Fibroblast of villous mesenchyme (primary cell): ENCODE measurements around the gene BOC. TPM values are rescaled to one million over a fixed set of nuclear protein-coding genes. Genes with fewer than 3 reads are reported as not detected.

Experiments
- DNase-seq: peaks from one replicate; pipeline ENCODE4 v3.0.0-alpha.2; 2010; ENCODE audit warnings: low read depth
- H3K4me3 ChIP-seq: 2 replicates; pipeline ENCODE4 v1.5.1; 2011; ENCODE audit warnings: low read depth, mild to moderate bottlenecking, low read length
- total RNA-seq: library from RNA; depleted of rRNA; stranded (reverse); fragments of >200 nt; gene quantifications from 2 replicates; pipeline ENCODE4 v1.2.3, GENCODE V29; 2012
- TF ChIP-seq, protein P1 (sequence below): IDR thresholded peaks from 2 replicates; pipeline ENCODE4 v1.5.1; 2012; ENCODE audit warnings: low read depth, mild to moderate bottlenecking, low read length; ENCODE audit not compliant: insufficient read depth

The BOC gene
- total RNA-seq, 1 donor: 14.2 TPM

DNA sequence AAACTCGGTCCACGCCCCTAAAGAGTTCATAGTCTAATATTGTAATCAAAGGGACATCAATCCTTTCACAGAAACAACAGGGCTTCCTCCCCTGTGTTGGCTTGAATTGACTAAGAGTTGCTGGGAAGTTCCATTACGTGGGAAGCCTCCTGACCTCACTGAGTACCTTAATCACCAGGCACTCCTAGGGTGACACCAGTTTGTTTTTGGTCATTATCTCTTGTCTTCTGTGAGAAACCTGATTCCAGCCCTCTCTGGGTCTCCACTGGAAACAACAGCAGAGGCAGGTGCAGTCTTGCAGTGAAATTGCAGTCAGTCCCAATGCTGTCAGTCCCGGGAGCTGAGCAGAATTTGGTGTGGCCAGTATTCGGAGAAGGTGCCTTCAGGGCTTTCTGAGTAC, 55.4 kb downstream of the BOC start:
- no peak for DNase-seq
- TF ChIP-seq, protein P1, sequence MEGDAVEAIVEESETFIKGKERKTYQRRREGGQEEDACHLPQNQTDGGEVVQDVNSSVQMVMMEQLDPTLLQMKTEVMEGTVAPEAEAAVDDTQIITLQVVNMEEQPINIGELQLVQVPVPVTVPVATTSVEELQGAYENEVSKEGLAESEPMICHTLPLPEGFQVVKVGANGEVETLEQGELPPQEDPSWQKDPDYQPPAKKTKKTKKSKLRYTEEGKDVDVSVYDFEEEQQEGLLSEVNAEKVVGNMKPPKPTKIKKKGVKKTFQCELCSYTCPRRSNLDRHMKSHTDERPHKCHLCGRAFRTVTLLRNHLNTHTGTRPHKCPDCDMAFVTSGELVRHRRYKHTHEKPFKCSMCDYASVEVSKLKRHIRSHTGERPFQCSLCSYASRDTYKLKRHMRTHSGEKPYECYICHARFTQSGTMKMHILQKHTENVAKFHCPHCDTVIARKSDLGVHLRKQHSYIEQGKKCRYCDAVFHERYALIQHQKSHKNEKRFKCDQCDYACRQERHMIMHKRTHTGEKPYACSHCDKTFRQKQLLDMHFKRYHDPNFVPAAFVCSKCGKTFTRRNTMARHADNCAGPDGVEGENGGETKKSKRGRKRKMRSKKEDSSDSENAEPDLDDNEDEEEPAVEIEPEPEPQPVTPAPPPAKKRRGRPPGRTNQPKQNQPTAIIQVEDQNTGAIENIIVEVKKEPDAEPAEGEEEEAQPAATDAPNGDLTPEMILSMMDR: no peak
- H3K4me3 ChIP-seq: no peak overlapping the region

DNA sequence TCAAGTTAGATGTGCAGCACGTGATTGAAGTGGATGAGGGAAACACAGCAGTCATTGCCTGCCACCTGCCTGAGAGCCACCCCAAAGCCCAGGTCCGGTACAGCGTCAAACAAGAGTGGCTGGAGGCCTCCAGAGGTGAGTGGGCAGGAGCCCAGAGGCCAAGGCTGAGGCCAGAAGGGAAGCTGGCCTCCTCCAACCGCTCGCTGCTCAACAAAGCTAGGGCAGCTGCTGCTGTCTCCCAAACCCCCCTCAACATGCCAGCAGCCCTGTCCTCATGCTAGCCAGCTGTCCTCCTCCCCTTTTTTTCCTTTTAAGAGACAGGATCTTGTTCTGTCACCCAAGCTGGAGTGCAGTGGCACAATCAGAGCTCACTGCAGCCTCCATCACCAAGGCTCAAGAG, 57.0 kb downstream of the BOC start:
- TF ChIP-seq, protein P1: no peak
- DNase-seq: no peak
- H3K4me3 ChIP-seq: no peak overlapping the region

DNA sequence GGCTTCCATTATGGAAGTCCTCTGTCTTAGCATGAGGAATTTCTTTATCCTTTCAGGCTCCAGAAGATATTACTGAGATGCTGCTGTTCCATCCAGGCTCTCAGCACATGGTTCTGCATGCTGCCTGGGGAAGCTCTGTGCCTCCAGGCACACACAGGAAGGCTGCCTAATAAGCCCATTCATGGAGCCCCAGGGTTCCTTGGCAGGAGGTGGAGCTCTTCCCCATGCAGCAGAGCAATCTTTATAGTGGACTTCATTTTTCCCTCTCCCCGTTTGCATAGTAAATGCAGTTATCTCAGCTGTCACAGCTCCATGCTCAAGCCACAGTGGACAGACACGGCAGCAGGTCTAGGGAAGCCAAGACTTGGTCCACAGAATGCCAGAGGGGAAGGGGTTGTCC, 57.6 kb downstream of the BOC start:
- no peak for DNase-seq
- TF ChIP-seq, protein P1: no peak

DNA sequence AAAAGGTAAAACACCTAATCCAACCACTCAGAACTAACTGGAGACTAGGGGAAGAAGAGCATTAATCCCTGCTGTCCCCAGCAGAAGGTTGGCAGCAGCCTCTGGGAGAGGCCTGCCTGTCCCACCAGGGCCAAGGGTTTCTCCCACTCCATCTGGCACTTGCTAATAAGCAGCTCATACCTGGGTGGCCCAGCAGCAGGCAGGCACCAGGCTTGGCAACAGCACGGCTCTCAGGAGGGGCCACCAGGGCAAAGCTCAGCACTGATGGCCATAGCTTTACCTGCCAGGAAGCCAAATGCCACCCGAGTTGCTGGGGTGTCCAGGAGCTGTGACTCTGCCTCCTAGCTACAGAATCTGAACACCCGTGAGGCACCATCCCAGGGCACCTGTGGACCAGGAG, 58.3 kb downstream of the BOC start:
- TF ChIP-seq, protein P1: no peak
- H3K4me3 ChIP-seq: no peak overlapping the region
- no peak for DNase-seq

More for the DNA sequence above, 57.6 kb downstream of the BOC start:
- H3K4me3 ChIP-seq: no peak overlapping the region

DNA sequence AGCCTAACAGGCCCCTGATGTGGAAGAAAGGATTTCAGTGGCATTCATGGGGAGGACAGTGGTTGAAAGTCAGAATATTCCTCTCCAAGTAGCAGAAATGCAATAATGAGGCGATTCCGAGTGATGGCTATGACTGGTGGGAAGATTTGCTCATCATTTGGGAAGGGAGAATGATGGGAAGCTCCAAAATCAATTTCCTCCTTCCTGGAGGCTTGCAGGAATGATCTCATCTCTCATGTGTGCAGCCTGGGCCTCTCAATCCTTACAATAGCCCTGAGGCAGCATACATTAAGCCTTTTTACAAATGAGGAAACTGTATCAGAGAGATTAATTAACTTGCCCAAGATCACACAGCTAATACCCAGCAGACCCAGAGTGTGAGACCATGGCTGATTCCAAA, 58.7 kb downstream of the BOC start:
- H3K4me3 ChIP-seq: no peak overlapping the region
- no peak for DNase-seq
- TF ChIP-seq, protein P1: no peak

DNA sequence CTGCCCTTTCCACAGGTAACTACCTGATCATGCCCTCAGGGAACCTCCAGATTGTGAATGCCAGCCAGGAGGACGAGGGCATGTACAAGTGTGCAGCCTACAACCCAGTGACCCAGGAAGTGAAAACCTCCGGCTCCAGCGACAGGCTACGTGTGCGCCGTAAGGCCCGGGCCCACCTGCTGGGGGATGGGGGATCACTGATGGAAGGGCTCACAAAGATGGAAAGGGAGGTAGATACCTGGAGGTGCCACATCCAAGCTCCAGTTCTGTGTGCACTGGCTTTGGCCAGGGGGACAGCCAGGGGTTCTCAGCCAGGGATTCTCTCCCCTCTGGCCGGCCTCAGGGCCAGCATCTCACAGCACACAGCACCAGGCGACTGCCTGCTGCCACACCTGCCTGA, 59.4 kb downstream of the BOC start:
- DNase-seq: no peak
- TF ChIP-seq, protein P1: no peak
- H3K4me3 ChIP-seq: no peak overlapping the region

DNA sequence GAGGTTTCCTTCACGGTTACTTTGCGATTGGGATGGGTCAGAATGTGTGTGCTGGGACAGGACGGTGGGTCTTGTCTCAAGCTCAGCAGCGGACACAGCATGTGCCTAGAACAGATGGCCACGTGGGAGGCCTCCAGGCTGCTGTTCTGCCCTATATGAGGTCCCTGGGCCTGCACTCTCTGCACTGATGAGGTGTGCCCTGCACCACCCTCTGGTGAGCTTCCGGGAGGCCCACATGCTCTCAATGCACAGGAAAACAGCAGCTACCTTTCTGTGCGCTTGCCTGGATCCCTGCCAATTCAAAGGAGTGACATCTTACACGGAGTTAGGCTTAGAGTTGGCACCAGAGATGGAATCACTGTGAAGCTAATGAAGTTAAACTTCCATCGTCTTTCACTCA, 59.8 kb downstream of the BOC start:
- TF ChIP-seq, protein P1: no peak
- no peak overlapping the region for H3K4me3 ChIP-seq
- no peak for DNase-seq
